Measurements from ENCODE around the gene ENTPD5.

DNA sequence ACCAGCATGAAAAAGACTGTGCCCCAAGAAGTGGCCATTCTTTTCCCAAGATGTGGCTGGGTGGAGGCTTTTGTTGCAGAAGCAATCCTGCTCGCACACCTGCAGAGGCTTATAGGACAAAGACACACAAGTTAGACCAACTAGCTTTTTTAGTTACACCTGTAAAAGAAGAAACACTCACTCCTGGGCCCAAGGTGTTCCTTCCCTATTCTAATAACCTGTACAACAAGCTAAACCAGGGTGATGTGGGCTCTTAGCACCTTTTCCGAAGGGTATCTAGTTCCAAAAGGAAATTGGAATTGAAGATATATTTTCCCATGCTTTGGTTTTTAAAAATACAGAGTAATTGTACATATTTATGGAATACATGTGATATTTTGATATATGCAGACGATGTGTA is 31.0 kb downstream of the ENTPD5 start:
- no peak for TF ChIP-seq POLR2A (IDR thresholded peaks at IDR 0.05; ENCODE audit: low read length)
- no peak for TF ChIP-seq GATA1 (IDR thresholded peaks at IDR 0.05; ENCODE audit: low read depth, low read length)
